Lung microvascular endothelial cell (primary cell): ENCODE measurements around the gene GATC. TPM values are rescaled to one million over a fixed set of nuclear protein-coding genes. Genes with fewer than 3 reads are reported as not detected.

ENCODE experiments used
- DNase-seq, 2 donors: peaks; one replicate each; pipeline versions ENCODE4 v3.0.0 to v3.0.0-alpha.2; 2010; ENCODE audit warnings: low read depth in 2 of 2
- total RNA-seq: library from RNA; depleted of rRNA; stranded (reverse); fragments of >200 nt; gene quantifications from 2 replicates; pipeline ENCODE4 v1.2.1, GENCODE V29; 2014

Gene GATC
- total RNA-seq = 12.6 and 17.5 TPM in 2 replicates

GRCh38 chr12:120445911-120446843 is at the start of gene GATC, which contains the start of gene TRIAP1:
TSS of gene GATC (plus strand) at chr12:120446444. CDS start at chr12:120446481, 37 bp downstream.
TSS of gene TRIAP1 (minus strand) at chr12:120446384. CDS start at chr12:120446372, 12 bp downstream.
- peak; percentile 89 to 91 for DNase-seq

GRCh38 chr12:120397824-120398540 is 48.3 kb upstream of the GATC start:
- DNase-seq = no peak

GRCh38 chr12:120399531-120399930 is 46.7 kb upstream of the GATC start:
- DNase-seq = no peak

GRCh38 chr12:120402217-120402616 is 44.0 kb upstream of the GATC start:
- DNase-seq = no peak

- no peak for DNase-seq
Measured at GRCh38 chr12:120403869-120404268, 42.4 kb upstream of the GATC start.

GRCh38 chr12:120404271-120404670 is 42.0 kb upstream of the GATC start:
- no peak for DNase-seq

GRCh38 chr12:120406069-120406468 is 40.2 kb upstream of the GATC start:
- DNase-seq = peak; percentile 7 to 45

- DNase-seq = no peak
Measured at GRCh38 chr12:120406553-120406952, 39.7 kb upstream of the GATC start.

- no peak for DNase-seq
Measured at GRCh38 chr12:120408771-120409170, 37.5 kb upstream of the GATC start.

- DNase-seq = no peak
Measured at GRCh38 chr12:120412421-120412820, 33.8 kb upstream of the GATC start.

- DNase-seq = no peak
Measured at GRCh38 chr12:120413901-120414695, 32.1 kb upstream of the GATC start.

GRCh38 chr12:120416490-120417216 is 29.6 kb upstream of the GATC start:
- DNase-seq = no peak

- no peak for DNase-seq
Measured at GRCh38 chr12:120417917-120418580, 28.2 kb upstream of the GATC start.

- no peak for DNase-seq
Measured at GRCh38 chr12:120421701-120422100, 24.5 kb upstream of the GATC start.

GRCh38 chr12:120422892-120423456 is 23.3 kb upstream of the GATC start:
- no peak for DNase-seq

GRCh38 chr12:120425797-120426196 is 20.4 kb upstream of the GATC start:
- DNase-seq = no peak

- no peak for DNase-seq
Measured at GRCh38 chr12:120428597-120429229, 17.5 kb upstream of the GATC start.

- DNase-seq = no peak
Measured at GRCh38 chr12:120429368-120429767, 16.9 kb upstream of the GATC start.

GRCh38 chr12:120432772-120433525 is 13.3 kb upstream of the GATC start:
- no peak for DNase-seq
